Neuronal stem cell (in vitro differentiated cells): ENCODE results near the gene TMEM35B. TPM values are rescaled to one million over a fixed set of nuclear protein-coding genes. Genes with fewer than 3 reads are reported as not detected.
"Not testable (repeated sequence)": the region's sequence is repeated elsewhere in the genome, so short reads cannot be mapped to it uniquely, and the experiment has no call there.

Source experiments
- DNase-seq: peaks from one replicate; pipeline ENCODE4 v3.0.0-alpha.2; 2013; ENCODE audit warnings: low spot score
- H2AFZ ChIP-seq: one replicate; pipeline ENCODE4 v1.6.1; 2013; ENCODE audit warnings: mild to moderate bottlenecking, low read length, inconsistent platforms
- H2AK5ac ChIP-seq: 2 replicates; pipeline ENCODE4 v1.6.1; 2013; ENCODE audit warnings: low read depth, mild to moderate bottlenecking, inconsistent platforms, low read length, moderate library complexity, mixed read lengths
- H2BK120ac ChIP-seq: 2 replicates; pipeline ENCODE4 v1.6.1; 2013; ENCODE audit warnings: low read depth, mild to moderate bottlenecking, inconsistent platforms, low read length, moderate library complexity, mixed read lengths
- H2BK12ac ChIP-seq: one replicate; pipeline ENCODE4 v1.6.1; 2013; ENCODE audit warnings: low read length, inconsistent platforms
- H2BK15ac ChIP-seq: 2 replicates; pipeline ENCODE4 v1.6.1; 2013; ENCODE audit warnings: mild to moderate bottlenecking, low read length, inconsistent platforms, mixed read lengths
- H2BK5ac ChIP-seq: one replicate; pipeline ENCODE4 v1.6.1; 2013; ENCODE audit warnings: inconsistent platforms, mild to moderate bottlenecking, low read length, moderate library complexity
- H3K14ac ChIP-seq: one replicate; pipeline ENCODE4 v1.6.1; 2013; ENCODE audit warnings: low read length, inconsistent platforms
- H3K18ac ChIP-seq: 2 replicates; pipeline ENCODE4 v1.6.1; 2013; ENCODE audit warnings: low read length, inconsistent platforms
- H3K23ac ChIP-seq: 2 replicates; pipeline ENCODE4 v1.6.1; 2013; ENCODE audit warnings: low read depth, mild to moderate bottlenecking, mixed read lengths, low read length, inconsistent platforms; ENCODE audit not compliant: poor library complexity
- H3K27ac ChIP-seq: replicated peaks from 3 replicates; pipeline ENCODE4 v1.5.1; 2013; ENCODE audit warnings: low read length, inconsistent platforms
- H3K27me3 ChIP-seq, 3 experiments: 2 replicates each; pipeline ENCODE4 v1.6.1; 2013; ENCODE audit warnings: low read length in 3 of 3, mild to moderate bottlenecking in 2 of 3, inconsistent platforms in 1 of 3, low read depth in 1 of 3, mixed read lengths in 1 of 3, moderate library complexity in 1 of 3; ENCODE audit not compliant: control insufficient read depth in 3 of 3, insufficient read depth in 3 of 3
- H3K36me3 ChIP-seq, 2 donors: replicated peaks in 1 of 2; 2 replicates each; pipeline ENCODE4 v1.6.1; 2013; ENCODE audit warnings: low read length in 2 of 2; ENCODE audit not compliant: control insufficient read depth in 2 of 2, insufficient read depth in 2 of 2
- H3K4ac ChIP-seq: 2 replicates; pipeline ENCODE4 v1.6.1; 2013; ENCODE audit warnings: inconsistent platforms, mild to moderate bottlenecking, low read length, moderate library complexity
- H3K4me1 ChIP-seq, 2 donors: 1 replicate in 1 of 2; 2 replicates in 1 of 2; pipeline ENCODE4 v1.6.1; 2013; ENCODE audit warnings: low read length in 2 of 2, low read depth in 1 of 2; ENCODE audit not compliant: control insufficient read depth in 2 of 2, insufficient read depth in 1 of 2
- H3K4me2 ChIP-seq: one replicate; pipeline ENCODE4 v1.6.1; 2013; ENCODE audit warnings: mild to moderate bottlenecking, low read length, inconsistent platforms; ENCODE audit not compliant: insufficient read depth, poor library complexity, severe bottlenecking
- H3K4me3 ChIP-seq, 2 donors: 2 replicates each; pipeline ENCODE4 v1.5.1; 2013; ENCODE audit warnings: low read length in 2 of 2, mild to moderate bottlenecking in 2 of 2, inconsistent platforms in 1 of 2, moderate library complexity in 1 of 2
- H3K79me1 ChIP-seq: one replicate; pipeline ENCODE4 v1.6.1; 2013; ENCODE audit warnings: low read depth, mild to moderate bottlenecking, inconsistent platforms, low read length, moderate library complexity
- H3K9ac ChIP-seq: one replicate; pipeline ENCODE4 v1.6.1; 2013; ENCODE audit warnings: mild to moderate bottlenecking, low read depth, low read length, inconsistent platforms; ENCODE audit not compliant: poor library complexity
- H3K9me3 ChIP-seq, 2 donors: replicated peaks in 1 of 2; 2 replicates each; pipeline versions ENCODE3 to v1.6.1; 2013; ENCODE audit warnings: low read length in 2 of 2, mild to moderate bottlenecking in 2 of 2, inconsistent platforms in 1 of 2, low read depth in 1 of 2, mixed read lengths in 1 of 2, moderate library complexity in 1 of 2; ENCODE audit not compliant: control insufficient read depth in 2 of 2, insufficient read depth in 1 of 2
- H4K8ac ChIP-seq: one replicate; pipeline ENCODE4 v1.6.1; 2013; ENCODE audit warnings: low read depth, mild to moderate bottlenecking, inconsistent platforms, low read length, moderate library complexity
- H4K91ac ChIP-seq: one replicate; pipeline ENCODE4 v1.6.1; 2013; ENCODE audit warnings: low read length, low read depth, mild to moderate bottlenecking, inconsistent platforms; ENCODE audit not compliant: poor library complexity
- WGBS, 2 donors: extraction: QIAGEN DNeasy Blood & Tissue Kit; methylation state at CpG; one replicate each; pipeline ENCODE4 v1.1.7; 2013; ENCODE audit warnings: missing lambda C conversion rate in 2 of 2, mixed read lengths in 1 of 2; ENCODE audit not compliant: insufficient read length in 2 of 2, insufficient replicate concordance in 1 of 2; ENCODE audit errors: extremely low coverage in 2 of 2; 5-methylcytosine and 5-hydroxymethylcytosine counted together
- small RNA-seq: library from polyadenylated mRNA; stranded (forward); fragments of <200 nt; extraction: miRNeasy Mini kit (QIAGEN cat#:217004); gene quantifications from one replicate; pipeline ENCODE3, GENCODE V24; 2013; ENCODE audit not compliant: insufficient read depth

The TMEM35B gene

GRCh38 chr1:34941798-34942197, 43.3 kb downstream of the TMEM35B start:
- not testable (repeated sequence) for H3K14ac ChIP-seq

More at GRCh38 chr1:34941798-34942197, 43.3 kb downstream of the TMEM35B start:
- H2AFZ ChIP-seq, H4K8ac ChIP-seq, H3K4ac ChIP-seq, H2BK12ac ChIP-seq, H3K18ac ChIP-seq, H2BK120ac ChIP-seq, H3K4me3 ChIP-seq, H2BK15ac ChIP-seq, H3K27ac ChIP-seq, H3K9me3 ChIP-seq, H3K4me1 ChIP-seq, H2AK5ac ChIP-seq, H3K36me3 ChIP-seq, H3K9ac ChIP-seq, H2BK5ac ChIP-seq, DNase-seq, H3K27me3 ChIP-seq, H3K23ac ChIP-seq, H3K4me2 ChIP-seq, H3K79me1 ChIP-seq, H4K91ac ChIP-seq: not testable (repeated sequence)
- no CpG with 5 or more reads among the region's 2 CpGs for WGBS, 2 donors

Small RNA genes within 50 kb of the gene (small RNA-seq; reads per million reads assigned to genes)
- gene TMEM35B = not detected
